Measurements from ENCODE around the gene SLC51B.

SLC51B gene

GRCh38 chr15:65085990-65086679 lies 40.9 kb downstream of the SLC51B start:
- Histone ChIP-seq H3K4me1 (ENCODE audit: low read length) (no peaks in the 10 kb centered on the region), H3K27me3 (ENCODE audit: low read depth, low read length) (peaks cover 41% of the 10 kb centered on the region), H3K79me2 (ENCODE audit: low read length) (no peaks in the 10 kb centered on the region), H3K4me2 (ENCODE audit: low read length) (no peak overlapping the region), H3K27ac (ENCODE audit: low read length) (no peak overlapping the region), H3K36me3 (replicated peaks; ENCODE audit: low read depth, low read length) (no peaks in the 10 kb centered on the region), H3K9me3 (ENCODE audit: insufficient read depth, low read length) (no peaks in the 10 kb centered on the region), H4K20me1 (ENCODE audit: insufficient read depth, low read length) (no peaks in the 10 kb centered on the region), H3K9ac (ENCODE audit: low read length) (no peak overlapping the region), H2AFZ (ENCODE audit: low read depth, low read length) (no peak overlapping the region), H3K4me3 (ENCODE audit: low read length) (no peak overlapping the region)
- TF ChIP-seq CTCF (IDR thresholded peaks at IDR 0.05; ENCODE audit: low read depth, low read length) (peak; percentile 48), EZH2phosphoT487 (IDR thresholded peaks at IDR 0.05; ENCODE audit: low read depth) (no peak)

- Histone ChIP-seq H3K36me3 (replicated peaks; ENCODE audit: low read depth, low read length) (no peaks in the 10 kb centered on the region), H4K20me1 (ENCODE audit: insufficient read depth, low read length) (no peaks in the 10 kb centered on the region), H3K9me3 (ENCODE audit: insufficient read depth, low read length) (no peaks in the 10 kb centered on the region), H3K9ac (ENCODE audit: low read length) (no peak overlapping the region), H2AFZ (ENCODE audit: low read depth, low read length) (no peak overlapping the region), H3K4me2 (ENCODE audit: low read length) (no peak overlapping the region), H3K27me3 (ENCODE audit: low read depth, low read length) (peaks cover 36% of the 10 kb centered on the region), H3K4me1 (ENCODE audit: low read length) (no peaks in the 10 kb centered on the region), H3K79me2 (ENCODE audit: low read length) (no peaks in the 10 kb centered on the region), H3K4me3 (ENCODE audit: low read length) (no peak overlapping the region), H3K27ac (ENCODE audit: low read length) (no peak overlapping the region)
- no peak for TF ChIP-seq CTCF (IDR thresholded peaks at IDR 0.05; ENCODE audit: low read depth, low read length)
- TF ChIP-seq EZH2phosphoT487 (IDR thresholded peaks at IDR 0.05; ENCODE audit: low read depth), result no peak
Observed at GRCh38 chr15:65086680-65087111, 41.5 kb downstream of the SLC51B start.

GRCh38 chr15:65087411-65087810 lies 42.2 kb downstream of the SLC51B start:
- Histone ChIP-seq H2AFZ (ENCODE audit: low read depth, low read length) (no peak overlapping the region), H3K4me2 (ENCODE audit: low read length) (no peak overlapping the region), H3K9ac (ENCODE audit: low read length) (no peak overlapping the region), H3K4me3 (ENCODE audit: low read length) (no peak overlapping the region), H3K4me1 (ENCODE audit: low read length) (no peaks in the 10 kb centered on the region), H4K20me1 (ENCODE audit: insufficient read depth, low read length) (no peaks in the 10 kb centered on the region), H3K27me3 (ENCODE audit: low read depth, low read length) (peaks cover 29% of the 10 kb centered on the region), H3K9me3 (ENCODE audit: insufficient read depth, low read length) (no peaks in the 10 kb centered on the region), H3K27ac (ENCODE audit: low read length) (no peak overlapping the region), H3K36me3 (replicated peaks; ENCODE audit: low read depth, low read length) (no peaks in the 10 kb centered on the region), H3K79me2 (ENCODE audit: low read length) (no peaks in the 10 kb centered on the region)
- TF ChIP-seq CTCF (IDR thresholded peaks at IDR 0.05; ENCODE audit: low read depth, low read length) (no peak), EZH2phosphoT487 (IDR thresholded peaks at IDR 0.05; ENCODE audit: low read depth) (no peak)

GRCh38 chr15:65087873-65088642 lies 42.9 kb downstream of the SLC51B start:
- TF ChIP-seq EZH2phosphoT487 (IDR thresholded peaks at IDR 0.05; ENCODE audit: low read depth) (no peak), CTCF (IDR thresholded peaks at IDR 0.05; ENCODE audit: low read depth, low read length) (no peak)
- no peak overlapping the region for H2AFZ ChIP-seq (ENCODE audit: low read depth, low read length)
- no peak overlapping the region for H3K4me2 ChIP-seq (ENCODE audit: low read length)
- no peak overlapping the region for H3K27ac ChIP-seq (ENCODE audit: low read length)
- H3K4me1 ChIP-seq (ENCODE audit: low read length), result no peaks in the 10 kb centered on the region
- H3K9me3 ChIP-seq (ENCODE audit: insufficient read depth, low read length), result no peaks in the 10 kb centered on the region
- H3K4me3 ChIP-seq (ENCODE audit: low read length), result no peak overlapping the region
- no peaks in the 10 kb centered on the region for H3K79me2 ChIP-seq (ENCODE audit: low read length)
- H4K20me1 ChIP-seq (ENCODE audit: insufficient read depth, low read length), result no peaks in the 10 kb centered on the region
- H3K27me3 ChIP-seq (ENCODE audit: low read depth, low read length), result peaks cover 22% of the 10 kb centered on the region
- no peak overlapping the region for H3K9ac ChIP-seq (ENCODE audit: low read length)
- no peaks in the 10 kb centered on the region for H3K36me3 ChIP-seq (replicated peaks; ENCODE audit: low read depth, low read length)
